ENCODE measurements around the gene PECR. TPM values are rescaled to one million over a fixed set of nuclear protein-coding genes. Genes with fewer than 3 reads are reported as not detected.
"Not testable (repeated sequence)": the region's sequence is repeated elsewhere in the genome, so short reads cannot be mapped to it uniquely, and the experiment has no call there.

PECR gene
- total and polyA plus RNA-seq, 12 donors, result 2.0 to 6.6 (median 4.1) TPM

DNA sequence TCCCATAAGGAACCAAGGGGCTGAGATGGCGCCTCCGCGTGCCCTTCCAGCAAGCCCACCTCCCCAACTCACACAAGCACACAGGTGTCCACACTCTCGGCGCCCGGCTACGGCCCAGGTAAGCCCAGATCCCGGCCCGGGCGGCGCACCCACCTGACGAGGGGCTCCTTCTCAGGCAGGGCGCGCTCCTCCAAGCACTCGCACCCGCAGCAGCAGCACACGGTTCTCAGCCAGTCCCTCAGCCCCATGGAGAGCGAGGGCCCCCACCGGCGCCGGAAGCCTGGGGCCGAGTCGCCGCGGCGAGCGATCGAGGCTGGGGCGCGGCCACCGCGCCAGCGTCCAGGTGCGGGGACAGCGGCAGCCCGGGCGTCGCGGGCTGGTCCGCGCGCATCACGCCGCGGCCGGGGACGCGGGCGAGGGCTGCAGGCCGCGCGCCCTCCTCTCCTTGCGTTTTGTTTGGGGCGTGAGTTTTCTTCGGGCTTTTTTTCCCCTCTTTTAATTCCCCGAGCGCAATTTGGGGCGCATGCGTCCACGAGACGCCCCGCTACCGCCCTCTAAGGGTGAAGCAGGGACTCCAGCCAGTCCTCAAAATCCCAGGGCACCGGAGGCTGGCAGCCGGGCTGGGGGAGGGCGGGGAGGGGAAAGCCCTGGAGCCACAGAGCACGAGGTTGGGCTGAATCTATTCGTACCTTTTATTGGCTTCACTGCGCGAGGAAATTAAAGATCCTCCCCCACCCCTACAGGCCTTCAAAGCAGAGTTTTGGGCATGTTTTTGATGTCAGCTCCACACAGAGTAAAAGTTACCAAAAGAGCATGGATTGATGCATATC, 68.3 kb downstream of the PECR start, which contains the start of gene MREG:
TSS of gene MREG (minus strand) at position 472 of the 830 bp plus-strand sequence. CDS start at position 248, 224 bp downstream.
- ATAC-seq (peak; percentile 64 to 87 (median 68)), DNase-seq (peak; percentile 59 to 67)
- no peak within 1 kb of the TSS for H3K27ac ChIP-seq
- H3K36me3 ChIP-seq, result no peaks in the 10 kb centered on the region
- intact Hi-C loops (cut with DNase I), result loop anchor here in 1 of 10 donors (10.0 kb wide), 1 partner anchor 58 kb away; no protein-coding TSS in a partner anchor
- H3K9me3 ChIP-seq, result no peaks in the 10 kb centered on the region
- H3K4me1 ChIP-seq, result peaks cover 0 to 17% (median 8%) of the 10 kb centered on the region in 9 donors
- no peaks in the 10 kb centered on the region for H3K27me3 ChIP-seq
- 1% methylated on average over 58 to 70 of the region's 70 CpGs for WGBS, 2 donors
- TF ChIP-seq, protein P1, sequence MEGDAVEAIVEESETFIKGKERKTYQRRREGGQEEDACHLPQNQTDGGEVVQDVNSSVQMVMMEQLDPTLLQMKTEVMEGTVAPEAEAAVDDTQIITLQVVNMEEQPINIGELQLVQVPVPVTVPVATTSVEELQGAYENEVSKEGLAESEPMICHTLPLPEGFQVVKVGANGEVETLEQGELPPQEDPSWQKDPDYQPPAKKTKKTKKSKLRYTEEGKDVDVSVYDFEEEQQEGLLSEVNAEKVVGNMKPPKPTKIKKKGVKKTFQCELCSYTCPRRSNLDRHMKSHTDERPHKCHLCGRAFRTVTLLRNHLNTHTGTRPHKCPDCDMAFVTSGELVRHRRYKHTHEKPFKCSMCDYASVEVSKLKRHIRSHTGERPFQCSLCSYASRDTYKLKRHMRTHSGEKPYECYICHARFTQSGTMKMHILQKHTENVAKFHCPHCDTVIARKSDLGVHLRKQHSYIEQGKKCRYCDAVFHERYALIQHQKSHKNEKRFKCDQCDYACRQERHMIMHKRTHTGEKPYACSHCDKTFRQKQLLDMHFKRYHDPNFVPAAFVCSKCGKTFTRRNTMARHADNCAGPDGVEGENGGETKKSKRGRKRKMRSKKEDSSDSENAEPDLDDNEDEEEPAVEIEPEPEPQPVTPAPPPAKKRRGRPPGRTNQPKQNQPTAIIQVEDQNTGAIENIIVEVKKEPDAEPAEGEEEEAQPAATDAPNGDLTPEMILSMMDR (IDR thresholded peaks at IDR 0.05), result peak; percentile 40 to 74 (median 68)
- H3K4me3 ChIP-seq, result peak within 1 kb of the TSS; percentile 8 to 65 (median 58)

DNA sequence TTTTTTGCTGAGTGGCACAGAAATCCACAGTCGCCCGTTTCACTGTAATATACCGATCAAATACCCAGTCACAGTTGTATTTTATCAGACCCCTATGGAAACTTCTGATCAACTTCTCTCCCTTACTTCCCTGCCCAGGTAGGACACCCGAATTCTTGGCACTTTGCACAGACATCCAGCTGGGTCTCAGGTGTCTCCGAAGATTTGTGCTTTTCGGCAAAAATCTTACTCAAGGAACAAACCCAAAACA, 68.9 kb downstream of the PECR start:
- Histone ChIP-seq H3K4me1 (peaks cover 0 to 17% (median 8%) of the 10 kb centered on the region in 9 donors), H3K27ac (no peak overlapping the region), H3K4me3 (peak overlapping the region; percentile 8 to 65 (median 58)), H3K36me3 (no peaks in the 10 kb centered on the region), H3K9me3 (no peaks in the 10 kb centered on the region), H3K27me3 (no peaks in the 10 kb centered on the region)
- 20 to 27% methylated on average over 6 of the region's 6 CpGs for WGBS, 2 donors
- ATAC-seq, result peak in 1 of 8 donors; percentile 33
- DNase-seq, result no peak
- intact Hi-C loops (cut with DNase I), result loop anchor here in 1 of 10 donors (10.0 kb wide), 1 partner anchor 58 kb away; no protein-coding TSS in a partner anchor
- TF ChIP-seq, protein P1 (IDR thresholded peaks at IDR 0.05), result no peak

DNA sequence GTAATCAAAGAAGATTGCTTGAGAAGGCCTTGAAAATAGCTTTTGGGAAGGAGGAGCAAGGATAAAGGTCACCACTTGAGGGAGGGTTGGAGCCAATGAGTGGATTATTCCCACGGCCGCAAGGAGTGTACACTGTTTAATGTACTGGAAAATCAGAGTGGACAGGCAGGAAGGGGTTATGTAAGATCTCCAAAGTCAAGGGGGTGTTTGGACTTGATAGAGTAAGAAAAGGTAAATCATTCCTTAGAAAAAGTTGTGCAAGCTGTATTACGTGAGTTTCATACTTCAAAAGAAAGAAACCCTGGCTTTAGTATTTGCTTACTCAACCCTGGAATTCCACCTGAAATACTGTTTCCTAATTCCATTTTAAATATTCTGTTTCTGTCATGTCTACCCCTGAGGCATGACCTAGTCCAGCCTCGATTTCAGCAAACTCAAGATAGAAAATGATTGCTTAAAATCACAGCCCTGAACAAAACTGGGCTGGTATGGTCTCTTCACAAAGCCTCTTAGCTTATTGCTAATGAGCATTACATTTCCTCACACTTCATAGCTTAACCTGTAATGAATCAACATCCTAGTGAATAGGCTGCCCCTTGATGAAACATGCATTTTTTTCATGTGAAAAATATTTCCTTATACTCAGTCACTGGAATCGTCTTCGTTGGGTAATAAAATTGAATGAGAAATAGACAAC, 69.3 kb downstream of the PECR start:
- 42 to 49% methylated on average over 6 of the region's 6 CpGs for WGBS, 2 donors
- H3K27me3 ChIP-seq, result no peaks in the 10 kb centered on the region
- peak in 1 of 8 donors; percentile 6 for ATAC-seq
- H3K36me3 ChIP-seq, result no peaks in the 10 kb centered on the region
- H3K4me3 ChIP-seq, result peak overlapping the region in 6 of 10 donors; percentile 58 to 65 (median 60)
- no peak overlapping the region for H3K27ac ChIP-seq
- intact Hi-C loops (cut with DNase I), result loop anchor here in 1 of 10 donors (10.0 kb wide), 1 partner anchor 57 kb away; no protein-coding TSS in a partner anchor
- DNase-seq, result no peak
- TF ChIP-seq, protein P1 (IDR thresholded peaks at IDR 0.05), result no peak
- H3K9me3 ChIP-seq, result no peaks in the 10 kb centered on the region
- H3K4me1 ChIP-seq, result peaks cover 0 to 17% (median 8%) of the 10 kb centered on the region in 9 donors

DNA sequence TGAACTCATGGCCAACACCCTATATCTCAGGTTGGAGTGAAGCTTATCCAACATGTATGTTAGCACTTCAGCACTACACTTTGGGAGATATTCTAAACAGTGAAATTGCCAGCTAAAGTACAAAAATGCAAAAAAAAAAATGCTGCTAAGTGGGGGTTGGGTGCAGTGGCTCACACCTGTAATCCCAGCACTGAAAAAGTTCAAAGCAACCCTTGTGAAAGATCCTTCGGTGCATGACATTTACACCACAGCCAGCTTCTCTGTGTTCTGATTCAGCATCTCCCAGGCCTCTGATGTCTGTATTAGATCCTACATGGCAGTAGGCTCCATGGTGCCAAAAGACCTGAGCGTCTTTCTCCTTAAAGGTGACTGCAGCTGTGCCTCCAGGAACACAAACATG, 72.4 kb downstream of the PECR start:
- 92 to 96% methylated on average over 2 of the region's 2 CpGs for WGBS, 2 donors
- H3K9me3 ChIP-seq; intact Hi-C loops (cut with DNase I); H3K27me3 ChIP-seq; H3K4me3 ChIP-seq; H3K36me3 ChIP-seq; ATAC-seq; H3K27ac ChIP-seq; DNase-seq: not testable (repeated sequence)
- H3K4me1 ChIP-seq, result peaks cover 0 to 34% (median 12%) of the 10 kb centered on the region in 9 donors
